Retina (tissue), 1 donor: ENCODE data around the gene MRPL58.

ENCODE experiments used
- DNase-seq: peaks from one replicate; pipeline ENCODE4 v3.0.0-alpha.2; 2016

Gene MRPL58

DNA sequence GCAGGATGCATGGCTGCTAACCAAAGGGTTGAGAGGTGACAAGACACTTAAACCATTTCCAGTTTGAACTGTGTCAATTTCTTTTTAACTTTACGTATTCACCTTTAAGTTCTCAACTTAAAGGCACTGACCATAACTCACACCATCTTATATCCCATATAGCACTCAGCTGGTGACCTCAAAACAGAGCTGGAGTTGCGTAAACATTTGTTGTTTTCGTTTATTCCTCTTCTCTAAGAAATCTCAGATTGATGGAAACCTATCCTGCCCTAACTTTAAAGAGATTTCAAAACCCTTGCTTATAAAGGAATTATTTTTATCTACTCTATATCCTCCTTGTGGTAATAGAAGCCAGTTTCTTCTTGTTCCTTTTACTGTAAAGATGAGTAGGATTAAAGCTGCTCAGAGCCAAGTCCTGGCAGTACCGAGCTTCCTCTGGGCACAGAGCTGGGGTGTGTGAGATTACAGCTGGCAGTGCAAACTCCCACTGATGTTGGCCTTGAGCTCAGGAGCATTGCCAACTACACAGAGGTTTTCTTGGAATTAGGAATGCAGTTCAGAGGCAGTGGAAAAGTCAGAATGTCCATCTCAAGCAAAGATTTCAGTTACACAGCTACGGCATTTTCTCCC is 35.9 kb downstream of the MRPL58 start:
- no peak for DNase-seq

DNA sequence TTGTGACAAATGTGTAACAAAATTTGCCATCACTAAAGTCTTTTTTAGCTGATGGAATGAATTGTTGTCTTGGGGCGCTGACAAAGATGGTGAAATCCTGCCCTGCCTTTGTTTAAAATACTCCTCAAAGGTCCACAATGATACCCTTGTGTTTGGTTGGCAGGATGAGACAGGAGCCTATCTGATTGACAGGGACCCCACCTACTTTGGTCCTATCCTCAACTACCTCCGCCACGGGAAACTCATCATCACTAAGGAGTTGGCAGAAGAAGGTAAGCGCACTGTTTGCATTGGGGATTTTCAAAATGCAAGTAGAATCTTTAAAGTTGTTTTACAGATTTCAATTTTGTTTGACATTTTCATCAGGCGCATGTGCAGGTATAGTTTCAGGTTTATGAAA is 36.6 kb downstream of the MRPL58 start:
- DNase-seq = no peak

DNA sequence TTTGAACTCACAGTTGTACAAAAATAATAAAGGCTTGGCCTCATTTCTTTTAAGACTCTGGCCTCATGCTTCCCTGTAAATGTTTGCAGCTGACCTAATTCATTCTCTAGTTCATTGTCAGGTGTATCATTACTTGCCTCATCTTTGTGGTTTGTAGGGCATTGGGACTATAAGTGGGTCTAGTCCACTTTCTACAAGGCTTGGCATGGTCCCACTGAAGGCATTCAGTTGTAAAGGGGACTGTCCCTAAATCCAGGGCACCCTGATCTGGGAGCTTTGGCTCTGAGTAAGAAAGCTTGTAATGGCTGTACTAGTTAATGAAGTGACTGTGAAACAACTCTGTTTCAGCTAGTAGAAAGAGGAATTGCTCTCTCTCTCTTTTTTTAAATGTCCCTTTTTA is 37.2 kb downstream of the MRPL58 start:
- no peak for DNase-seq

DNA sequence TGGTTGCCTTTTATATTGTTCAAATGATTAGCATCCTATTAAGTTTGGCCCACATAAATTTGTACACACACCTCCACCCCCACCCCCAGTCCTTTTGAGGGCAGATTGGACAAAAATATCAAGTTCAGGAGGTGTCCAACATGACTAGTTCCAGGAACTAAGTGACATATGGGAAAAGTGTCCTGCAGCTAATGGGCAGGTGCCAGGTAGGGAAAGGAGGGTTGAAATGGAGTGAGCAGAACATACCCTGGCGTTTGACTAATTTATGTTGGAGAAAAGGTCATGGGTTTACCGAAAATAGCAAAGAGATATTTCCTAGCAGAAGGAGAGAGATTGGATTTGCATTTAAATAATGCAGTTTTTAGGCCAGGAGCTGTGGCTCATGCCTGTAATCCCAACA is 39.5 kb downstream of the MRPL58 start:
- DNase-seq = no peak

DNA sequence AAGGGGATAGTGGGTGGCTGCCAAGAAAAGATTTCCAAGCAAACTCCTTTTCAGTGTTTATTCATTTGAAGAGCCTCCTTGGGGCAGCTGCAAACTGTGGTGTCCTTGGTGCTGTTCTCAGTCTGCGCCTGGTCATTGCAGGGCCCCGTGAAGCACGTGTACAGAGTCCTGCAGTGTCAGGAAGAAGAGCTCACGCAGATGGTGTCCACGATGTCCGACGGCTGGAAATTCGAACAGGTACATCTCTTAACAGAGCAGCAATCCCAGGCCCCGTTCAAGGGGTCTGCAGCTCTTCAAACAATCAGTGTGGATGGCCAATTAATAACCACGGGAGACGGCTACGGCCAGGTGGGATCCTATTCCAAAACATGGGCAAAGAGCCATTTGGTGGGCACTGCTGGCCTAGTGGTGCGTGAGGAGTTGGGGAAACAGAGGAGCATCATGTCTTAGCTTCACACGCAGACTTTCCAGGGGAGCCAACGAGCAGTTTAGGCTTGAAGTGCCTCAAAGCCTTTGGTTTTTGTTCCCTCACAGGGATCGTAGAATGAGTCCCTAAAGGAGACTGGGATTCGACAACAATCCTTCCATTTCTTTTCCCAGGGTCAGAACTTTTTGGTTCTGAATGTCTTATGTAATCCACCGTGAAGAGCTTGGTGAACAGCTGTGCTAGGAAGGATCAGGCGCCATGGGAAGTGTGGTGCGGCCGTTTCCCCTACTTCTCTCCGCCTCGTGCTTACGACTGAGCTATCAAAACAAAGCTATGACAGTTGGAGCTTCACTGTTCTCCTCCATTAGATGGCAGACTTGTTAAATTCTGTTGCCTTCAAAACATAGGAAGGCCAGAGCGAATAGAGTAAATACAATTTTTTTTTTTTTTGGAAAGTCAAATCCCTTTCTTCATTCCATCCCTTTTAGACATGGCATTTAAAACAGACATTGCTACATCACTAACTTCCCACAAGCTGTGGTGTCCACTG is 47.2 kb downstream of the MRPL58 start:
- DNase-seq = no peak

DNA sequence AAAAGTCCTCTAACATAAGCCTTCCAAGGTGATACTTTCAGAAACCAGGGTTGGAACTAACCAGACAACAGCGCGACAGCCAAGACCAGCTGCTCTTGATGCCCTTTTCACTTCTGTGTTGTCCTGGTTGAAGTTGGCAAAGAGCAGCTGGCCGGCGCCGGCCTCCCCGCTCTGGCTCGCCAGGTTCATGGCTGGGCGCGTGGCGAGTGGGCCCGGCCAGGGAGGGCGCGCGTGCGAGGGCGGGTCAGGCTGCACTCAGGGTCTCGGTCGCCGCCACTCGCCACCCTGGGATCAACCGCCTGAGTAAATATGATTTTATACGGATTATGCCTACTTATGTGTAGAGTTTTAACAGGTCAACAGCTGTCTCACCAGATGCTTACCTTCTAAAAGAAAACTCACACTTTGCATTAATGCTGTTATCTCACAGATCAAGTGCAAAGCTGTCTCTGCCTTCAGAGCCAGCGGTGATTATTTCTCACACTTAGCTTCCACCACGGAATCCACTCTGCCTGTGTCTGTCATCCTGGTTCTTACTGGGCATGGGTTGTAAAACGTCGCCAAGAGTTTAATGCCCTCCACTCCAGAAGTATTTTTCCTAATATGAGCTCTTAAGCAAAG is 48.1 kb downstream of the MRPL58 start:
- DNase-seq = no peak

DNA sequence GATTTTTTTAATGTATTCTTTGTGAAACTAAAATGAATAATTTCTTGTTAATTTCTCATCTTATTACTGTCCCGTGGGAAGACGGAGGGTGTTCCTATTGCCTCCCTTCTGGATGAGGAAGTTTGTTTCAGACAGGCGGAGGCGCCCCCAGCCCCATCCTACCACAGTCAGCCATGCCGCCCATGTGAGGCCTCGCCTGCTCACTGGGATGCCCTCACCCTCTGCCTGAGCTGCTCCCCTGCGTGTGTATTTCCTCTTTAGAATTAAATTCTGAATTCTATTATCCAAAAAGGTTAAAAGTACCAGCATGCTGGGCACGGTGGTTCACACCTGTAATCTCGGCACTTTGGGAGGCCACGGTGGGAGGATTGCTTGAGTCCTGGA is 48.6 kb downstream of the MRPL58 start:
- no peak for DNase-seq

DNA sequence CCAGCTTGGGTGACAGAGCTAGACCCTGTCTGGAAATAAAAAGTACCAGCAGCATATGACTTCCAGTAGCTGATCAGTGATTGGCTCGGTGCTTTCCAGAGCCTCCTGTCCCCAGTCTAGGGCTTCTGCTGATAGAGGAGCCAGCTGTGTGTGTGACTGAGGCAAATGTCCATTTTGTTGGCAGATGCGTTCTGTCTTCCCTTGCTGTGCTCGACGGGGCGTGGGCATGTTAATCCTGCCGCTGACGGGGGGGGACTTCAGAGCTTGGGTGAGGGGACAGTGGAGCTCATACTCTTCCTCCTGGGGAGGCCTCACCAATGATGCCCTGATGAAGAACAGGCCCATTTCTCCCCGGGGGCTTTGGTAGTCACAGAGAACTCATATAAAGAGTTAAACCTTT is 49.1 kb downstream of the MRPL58 start:
- DNase-seq = no peak

DNA sequence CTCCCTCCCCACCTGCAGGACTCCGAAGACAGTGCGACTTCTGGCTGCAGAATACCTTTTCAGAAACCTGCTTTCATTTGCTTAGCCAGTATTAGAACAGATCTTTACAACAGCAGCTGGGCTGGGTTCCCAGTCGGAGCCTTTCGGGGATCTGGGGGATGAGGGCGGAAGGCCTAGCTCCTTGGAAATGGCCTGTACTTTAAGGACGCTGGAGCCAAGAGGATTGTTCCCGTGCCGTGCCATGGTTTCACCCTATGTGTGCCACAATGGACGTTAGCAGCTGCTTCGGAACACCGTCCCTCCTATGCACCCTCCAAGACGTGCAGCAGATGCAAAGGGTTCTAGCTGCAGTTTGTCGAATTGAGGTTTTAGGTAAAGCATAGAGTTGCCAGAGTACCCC is 50.7 kb downstream of the MRPL58 start:
- DNase-seq = no peak

DNA sequence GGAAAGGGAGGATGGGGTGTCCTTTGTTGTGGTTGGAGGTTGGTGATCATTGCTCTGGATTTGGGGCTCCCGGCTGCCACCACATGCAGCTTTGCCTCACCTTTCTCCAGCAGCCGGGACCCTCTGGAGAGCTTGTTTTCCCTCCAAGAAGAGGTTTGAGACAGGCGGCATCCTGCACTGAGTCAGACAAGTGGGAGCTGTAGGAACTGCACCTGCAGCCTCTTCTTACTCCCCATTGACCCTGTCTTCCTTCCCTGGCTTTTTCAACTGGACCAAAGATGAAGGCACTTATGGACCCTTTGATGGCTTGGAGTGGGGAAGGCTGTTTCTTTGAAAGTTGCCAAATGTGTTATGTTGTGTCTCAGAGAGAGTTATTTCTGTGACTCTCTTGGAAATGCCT is 51.2 kb downstream of the MRPL58 start:
- no peak for DNase-seq

DNA sequence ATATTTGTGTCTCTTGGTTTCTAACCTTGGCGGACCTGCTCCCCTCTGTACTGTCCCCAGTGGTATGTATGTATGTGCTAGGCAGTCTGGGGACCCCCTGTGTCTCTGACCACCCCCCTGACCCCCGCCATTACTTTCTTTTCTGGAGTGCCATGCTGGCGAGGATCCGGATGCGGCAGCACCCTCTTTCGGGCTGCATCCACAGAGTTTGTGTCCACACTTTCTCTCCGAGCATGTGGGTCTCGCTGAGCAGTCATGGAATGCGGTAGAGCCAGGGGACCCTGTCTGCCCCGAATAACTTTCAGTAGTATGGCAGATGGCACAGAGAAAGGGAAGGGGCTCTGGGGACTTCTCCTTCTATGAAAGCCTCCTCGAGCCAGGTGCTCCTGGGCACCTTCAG is 51.6 kb downstream of the MRPL58 start:
- no peak for DNase-seq

DNA sequence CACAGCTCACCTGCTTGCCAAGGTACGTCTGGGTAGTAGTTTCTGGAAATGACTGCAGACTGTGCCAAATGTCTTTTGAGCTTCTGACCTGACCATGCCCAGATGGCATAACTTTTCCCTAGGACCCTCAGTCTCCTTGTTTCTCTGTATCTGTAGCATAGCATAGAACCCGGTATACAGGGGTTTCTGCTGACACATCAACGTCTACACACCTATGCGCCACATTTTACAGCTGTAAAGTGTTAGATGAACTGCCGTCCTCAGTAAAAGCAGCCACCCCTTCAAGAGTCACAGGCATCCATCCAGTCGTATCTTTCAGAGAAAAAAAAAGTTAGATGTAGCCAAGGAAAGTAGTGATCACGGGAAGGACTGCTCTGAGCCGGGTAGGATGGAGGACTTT is 52.0 kb downstream of the MRPL58 start:
- no peak for DNase-seq

DNA sequence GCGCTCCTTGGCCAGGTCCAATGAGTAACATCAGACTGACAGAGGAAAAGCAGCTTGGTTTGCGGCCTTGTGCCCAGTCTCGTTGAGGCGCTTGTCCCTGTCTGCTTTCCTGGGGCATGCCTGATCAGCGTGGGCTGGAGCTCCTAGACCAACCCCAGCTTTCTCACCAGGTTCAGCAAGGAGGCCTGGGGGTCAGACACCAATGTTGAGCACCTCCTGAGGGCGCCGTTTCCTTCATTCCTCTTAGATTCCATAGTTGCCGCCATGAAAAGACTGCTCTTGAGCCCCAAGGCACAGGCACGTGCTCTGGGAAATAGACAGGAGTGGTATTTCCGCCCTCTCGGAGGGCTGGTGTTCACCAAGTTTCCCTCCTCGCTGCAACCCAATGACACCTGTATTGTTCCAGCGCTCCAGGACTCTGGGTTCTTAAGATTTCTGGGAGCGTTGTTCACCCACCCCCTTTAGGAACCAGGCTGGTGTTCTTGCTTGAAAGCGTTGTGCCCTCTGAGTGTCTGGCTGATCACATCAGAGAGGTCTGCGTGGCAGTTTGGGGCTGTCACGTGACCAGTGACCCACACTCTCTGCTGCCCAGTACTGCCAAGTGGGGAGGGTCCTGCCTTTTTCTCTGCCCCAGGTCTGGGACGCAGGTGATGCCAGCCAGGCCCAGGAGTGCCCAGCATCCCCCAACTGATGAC is 52.5 kb downstream of the MRPL58 start:
- DNase-seq = no peak

DNA sequence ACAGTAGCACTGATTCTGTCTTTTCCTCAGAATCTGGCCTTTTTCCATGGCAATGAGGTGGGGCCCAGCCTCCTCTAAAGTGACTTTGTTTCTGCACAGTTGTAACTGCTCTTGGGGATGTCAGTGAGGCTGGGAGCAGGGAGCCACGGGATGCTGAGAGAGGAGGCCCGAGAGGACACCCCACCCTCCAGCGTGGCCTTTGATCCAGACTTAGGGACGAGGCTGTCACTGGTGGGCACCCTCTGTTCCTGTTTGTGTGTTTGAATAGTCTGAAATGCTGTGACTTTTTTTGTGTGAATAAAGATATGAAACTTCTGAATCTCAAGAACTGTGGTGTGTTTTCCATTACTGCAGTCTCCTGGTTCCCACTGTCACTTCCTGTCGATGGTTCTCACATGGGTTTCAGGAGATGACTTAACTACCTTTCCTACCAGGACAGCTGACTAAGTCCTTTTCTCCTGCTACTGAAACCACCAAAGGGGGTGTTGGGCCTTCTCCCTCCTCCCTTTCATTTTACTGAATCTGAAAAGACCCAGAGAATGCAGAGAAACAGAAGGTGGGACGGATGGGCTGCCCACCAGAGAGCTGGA is 53.2 kb downstream of the MRPL58 start:
- DNase-seq = no peak

DNA sequence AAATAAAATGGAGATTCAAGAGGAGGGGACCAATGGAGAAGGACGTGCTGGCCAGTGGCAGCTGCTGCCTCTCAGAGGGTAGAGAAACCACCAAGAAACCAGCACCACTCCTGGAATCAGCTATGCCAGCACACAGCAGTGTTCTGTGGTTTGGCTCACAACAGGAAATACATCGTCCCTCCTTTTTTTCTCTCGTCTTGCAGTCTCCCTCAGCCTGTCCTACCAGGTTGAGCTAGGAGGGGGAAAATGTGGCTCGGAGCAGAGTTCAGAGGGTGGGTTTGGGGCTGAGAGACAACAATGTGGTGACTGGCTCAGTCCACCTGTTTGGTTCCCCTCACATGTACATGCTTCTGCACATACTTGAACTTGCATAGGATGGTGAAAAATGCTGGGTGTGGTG is 55.4 kb downstream of the MRPL58 start:
- DNase-seq = no peak

DNA sequence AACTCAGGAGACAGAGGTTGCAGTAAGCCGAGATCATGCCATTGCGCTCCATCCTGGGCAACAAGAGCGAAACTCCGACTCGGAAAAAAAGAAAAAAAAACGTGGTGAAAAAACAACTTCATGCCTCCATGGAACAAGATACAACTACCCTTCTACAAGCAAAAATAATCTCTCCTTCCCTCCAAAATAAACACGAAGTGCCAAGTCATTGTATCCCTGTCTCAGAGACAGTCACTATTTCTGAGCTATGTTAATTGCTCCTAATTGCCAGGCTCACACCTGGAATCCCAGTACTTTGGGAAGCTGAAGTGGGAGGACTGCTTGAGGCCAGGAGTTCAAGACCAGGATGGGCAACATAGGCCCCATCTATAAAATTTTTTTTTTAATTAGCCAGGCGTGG is 56.3 kb downstream of the MRPL58 start:
- no peak for DNase-seq

DNA sequence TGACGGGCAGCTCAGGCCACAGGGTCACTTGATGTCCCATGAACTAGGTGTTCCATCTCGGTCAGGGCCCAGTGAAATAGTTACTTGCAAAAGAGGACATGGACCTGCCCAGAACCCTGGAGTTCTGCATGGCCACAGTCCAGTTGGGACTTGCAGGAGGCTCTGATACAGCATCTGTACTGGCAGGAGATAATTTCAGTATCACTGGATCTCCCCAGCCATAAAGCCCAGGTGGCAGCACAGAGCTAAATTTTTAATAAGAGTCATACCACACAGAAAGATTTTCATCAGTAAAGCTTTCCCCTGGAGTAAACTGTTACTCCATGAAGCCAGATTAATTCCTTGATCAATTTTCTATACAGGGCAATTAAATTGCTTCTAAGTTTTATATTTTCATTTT is 57.3 kb downstream of the MRPL58 start:
- no peak for DNase-seq
